ENCODE measurements around the gene CA12. TPM values are rescaled to one million over a fixed set of nuclear protein-coding genes. Genes with fewer than 3 reads are reported as not detected.
A peak's percentile ranks its signal among the peaks of the same experiment; 100 is the strongest.

CA12 gene
- total RNA-seq, 1 experiment from 2014 or later = 33.0 TPM

DNA sequence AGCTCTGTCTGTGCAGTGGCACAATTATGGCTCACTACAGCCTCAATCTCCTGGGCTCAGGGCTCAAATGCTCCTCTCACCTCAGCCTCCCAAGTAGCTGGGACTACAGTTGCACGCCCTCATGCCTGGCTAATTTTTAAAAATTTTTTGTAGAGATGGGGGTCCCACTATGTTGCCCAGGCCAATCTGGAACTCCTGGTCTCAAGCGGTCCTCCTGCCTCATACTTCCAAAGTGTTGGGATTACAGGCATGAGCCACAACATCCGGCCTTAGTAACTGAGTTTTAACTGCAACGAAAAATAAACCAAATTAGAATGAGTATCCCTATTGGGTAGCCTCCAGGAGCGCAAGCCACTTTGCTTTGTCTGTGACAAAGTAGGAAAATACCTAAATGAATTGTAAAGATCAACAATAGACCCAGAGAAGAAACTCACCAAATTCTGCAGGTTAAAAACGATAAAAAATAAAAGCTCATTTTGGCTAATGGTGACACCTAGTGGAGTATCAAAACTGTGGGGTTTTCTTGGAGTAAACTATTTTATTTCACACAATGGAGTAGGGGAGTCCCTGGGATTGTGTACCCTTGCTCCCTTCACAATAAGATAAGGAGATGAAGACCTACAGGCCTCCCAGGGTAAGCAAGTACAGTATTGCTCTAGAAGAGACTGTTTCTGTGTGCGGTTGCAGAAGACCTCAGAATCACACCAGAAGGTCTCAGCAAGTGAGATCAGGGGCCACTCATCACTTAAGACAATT lies 21.0 kb upstream of the CA12 start:
- DNase-seq (ENCODE audit: extremely low read depth, low read depth) = peak; percentile 28

DNA sequence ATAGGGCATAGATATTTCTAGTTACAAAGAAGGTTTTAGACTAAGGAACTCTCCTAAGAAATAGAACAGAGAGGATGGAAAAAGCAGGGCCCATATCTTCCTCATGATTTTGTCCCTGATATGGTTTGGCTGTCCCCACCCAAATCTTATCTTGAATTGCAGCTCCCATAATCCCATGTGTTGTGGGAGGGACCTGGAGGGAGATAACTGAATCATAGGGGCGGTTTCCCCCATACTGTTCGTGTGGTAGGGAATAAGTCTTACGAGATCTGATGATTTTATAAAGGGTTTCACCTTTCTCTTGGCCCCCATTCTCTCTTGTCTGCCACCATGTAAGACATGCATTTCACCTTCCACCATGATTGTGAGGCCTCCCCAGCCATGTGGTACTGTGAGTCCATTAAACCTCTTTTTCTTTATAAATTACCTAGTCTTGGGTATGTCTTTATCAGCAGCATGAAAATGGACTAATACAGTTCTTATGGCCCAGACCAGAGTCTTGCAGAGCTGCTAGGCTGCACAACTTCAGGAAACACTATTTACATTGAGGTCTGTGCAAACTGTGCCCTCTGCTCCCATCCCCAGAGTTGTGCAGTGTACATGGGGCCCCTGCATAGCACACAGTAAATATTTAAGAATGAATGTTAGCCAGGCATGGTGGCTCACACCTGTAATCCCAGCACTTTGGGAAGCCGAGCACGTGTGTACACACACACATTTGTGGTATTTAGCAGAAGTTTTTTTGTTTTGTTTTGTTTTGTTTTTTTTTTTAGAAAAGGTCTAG lies 20.3 kb upstream of the CA12 start:
- DNase-seq (ENCODE audit: extremely low read depth, low read depth) = no peak

DNA sequence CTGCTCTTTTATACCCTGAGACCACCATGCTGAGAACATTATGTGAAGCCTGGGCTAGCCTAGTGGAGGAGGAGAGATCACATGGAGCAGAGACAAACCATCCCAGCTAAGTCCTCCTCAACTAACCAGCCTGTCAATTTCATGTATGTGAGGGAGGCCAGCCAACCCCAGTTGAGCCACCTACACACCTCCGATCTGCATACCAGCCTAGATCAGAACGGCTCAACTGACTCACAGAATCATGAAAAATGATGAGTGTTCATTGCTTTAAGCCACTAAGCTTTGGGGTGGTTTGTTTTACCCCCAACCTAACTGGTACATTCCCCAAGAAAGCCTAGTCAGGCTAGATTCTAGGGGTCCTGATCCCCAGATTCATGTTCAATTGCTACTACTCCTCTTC lies 19.4 kb upstream of the CA12 start:
- DNase-seq (ENCODE audit: extremely low read depth, low read depth) = no peak

DNA sequence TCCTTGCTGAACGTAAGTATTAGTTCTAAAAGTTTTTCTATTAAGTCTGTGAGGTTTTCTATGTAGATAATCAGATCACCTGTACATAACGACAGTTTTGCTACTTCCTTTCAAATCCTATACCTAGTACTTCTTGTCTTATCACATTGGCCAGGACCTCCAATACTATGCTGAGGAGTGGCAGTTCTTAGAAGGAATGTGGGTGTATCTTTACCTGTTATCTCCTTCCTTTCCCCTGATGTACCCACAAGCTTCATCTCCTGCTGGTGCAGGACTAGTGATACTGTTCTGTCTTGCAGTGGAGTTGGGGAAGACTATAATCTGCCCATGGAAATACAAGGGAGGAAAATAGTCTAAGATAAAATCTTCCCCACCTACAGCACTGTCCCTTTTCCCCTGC lies 16.8 kb upstream of the CA12 start:
- no peak for DNase-seq (ENCODE audit: extremely low read depth, low read depth)

GRCh38 chr15:63396152-63396928 lies 14.7 kb upstream of the CA12 start:
- DNase-seq (ENCODE audit: extremely low read depth, low read depth) = no peak

DNA sequence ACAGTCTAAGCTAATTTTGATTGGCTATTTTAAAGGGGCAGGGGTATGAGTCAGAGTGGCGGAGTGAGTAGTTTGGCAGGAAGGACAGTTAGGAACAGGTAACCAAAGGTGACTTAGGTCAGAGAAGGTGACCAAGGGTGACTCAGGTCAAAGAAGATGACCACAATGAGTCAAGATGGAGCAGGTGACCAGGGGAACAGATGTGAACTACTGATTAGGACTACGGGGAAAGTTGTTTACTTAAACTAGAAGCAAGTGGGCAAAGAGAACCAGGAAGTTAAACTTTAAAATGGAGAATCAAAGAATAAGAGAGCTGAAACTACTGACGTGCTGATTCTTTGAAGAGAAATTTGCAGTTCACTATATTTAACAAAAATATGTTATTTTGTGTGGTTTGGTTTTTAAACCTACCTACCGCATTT lies 14.1 kb upstream of the CA12 start:
- no peak for DNase-seq (ENCODE audit: extremely low read depth, low read depth)

DNA sequence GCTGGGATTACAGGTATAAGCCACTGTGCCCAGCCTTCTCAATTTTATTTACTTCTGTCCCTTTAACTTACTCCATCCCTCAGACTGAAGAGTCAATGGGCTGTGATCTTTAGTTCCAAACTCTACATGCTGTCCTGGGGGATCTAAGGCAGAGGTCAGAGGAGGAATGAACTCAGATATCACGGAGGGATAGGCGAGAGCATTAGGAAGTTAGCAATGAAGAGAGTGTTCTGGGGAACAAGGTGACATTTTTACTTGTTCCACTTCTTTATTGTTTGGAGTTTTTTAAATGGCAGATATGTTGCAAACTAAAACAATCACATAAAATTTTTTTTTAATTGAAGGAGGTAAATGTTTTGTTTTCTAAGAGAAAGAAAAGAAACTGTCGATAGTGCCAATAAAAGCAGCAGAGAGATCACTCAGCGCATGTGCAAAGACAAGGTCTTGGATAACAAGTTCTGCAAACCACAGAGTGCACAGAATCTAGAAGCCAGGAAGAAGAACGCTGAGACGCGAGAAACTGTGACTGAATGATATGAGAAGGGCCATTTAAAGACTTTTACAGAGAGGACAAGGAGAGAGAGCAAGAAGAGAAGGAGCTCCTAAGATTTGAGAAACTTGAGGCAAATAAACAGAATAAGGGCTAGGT lies 10.8 kb upstream of the CA12 start:
- DNase-seq (ENCODE audit: extremely low read depth, low read depth) = no peak

DNA sequence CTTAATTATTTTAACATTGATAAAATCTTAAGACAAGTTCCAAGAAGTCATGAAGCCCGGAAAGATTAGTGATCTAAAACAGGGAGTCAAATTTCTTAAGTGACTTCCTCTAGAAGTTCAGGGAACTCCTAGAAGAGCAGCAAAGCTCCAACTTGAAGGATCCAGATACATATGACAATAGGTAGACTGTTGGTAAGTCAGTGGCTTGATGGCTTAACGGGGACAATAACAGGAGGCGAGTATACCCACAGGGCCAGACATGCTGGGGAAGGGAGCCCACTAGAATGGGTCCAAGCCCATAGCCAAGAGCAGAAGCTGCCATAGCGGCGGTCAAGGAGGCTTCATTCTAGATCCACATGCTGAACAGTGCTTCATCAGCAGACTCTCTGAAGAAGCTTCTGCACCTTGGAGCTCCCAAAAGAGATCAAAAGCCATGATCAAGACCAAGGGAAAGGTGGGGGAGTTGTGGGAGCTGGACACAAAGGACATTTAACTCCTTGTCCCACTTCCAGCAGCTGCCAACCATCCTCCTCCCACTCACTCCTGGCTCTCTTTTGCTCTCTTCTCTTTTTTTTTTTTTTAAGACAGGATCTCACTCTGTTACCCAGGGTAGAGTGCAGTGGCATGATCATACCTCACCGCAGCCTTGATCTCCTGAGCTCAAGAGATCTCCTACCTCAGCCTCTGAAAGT lies 10.2 kb upstream of the CA12 start:
- DNase-seq (ENCODE audit: extremely low read depth, low read depth) = no peak

GRCh38 chr15:63390689-63391088 lies 9.0 kb upstream of the CA12 start:
- DNase-seq (ENCODE audit: extremely low read depth, low read depth) = no peak

DNA sequence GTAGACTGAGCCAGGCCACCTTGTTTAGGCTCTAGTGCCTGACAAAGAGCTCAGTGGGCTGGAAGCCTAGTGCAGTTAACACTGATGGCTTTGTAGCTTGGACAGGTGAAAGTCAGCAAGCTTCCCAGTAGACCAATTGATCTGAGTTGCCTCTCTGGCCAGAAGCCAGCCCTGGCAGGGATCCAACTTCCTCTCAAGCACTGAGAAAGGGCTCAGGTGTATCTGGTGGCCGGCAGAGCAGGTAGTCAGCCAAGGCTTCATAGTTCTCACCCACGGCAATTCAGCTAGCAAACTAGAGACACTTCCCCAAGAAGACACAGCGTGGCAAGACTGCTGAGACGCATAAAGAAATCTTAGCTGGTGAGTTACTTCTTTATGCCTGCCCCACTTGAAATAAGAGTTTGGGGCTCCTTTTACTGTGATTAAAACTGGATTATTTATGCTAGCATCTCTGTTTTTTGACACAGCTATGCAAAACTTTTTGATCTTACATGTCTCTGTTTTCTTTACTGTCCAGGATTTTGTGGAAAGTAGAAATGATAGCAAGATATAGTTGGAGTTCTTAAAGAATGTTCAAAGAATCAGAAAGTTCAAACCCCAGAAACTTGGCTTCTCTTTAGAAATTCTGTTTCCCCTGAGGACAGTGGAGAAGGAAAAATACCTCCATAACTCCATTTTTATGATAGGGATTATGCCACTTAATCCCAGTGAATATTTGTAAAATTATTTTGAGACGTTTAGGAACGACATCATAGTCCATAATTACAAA lies 8.4 kb upstream of the CA12 start:
- DNase-seq (ENCODE audit: extremely low read depth, low read depth) = no peak

DNA sequence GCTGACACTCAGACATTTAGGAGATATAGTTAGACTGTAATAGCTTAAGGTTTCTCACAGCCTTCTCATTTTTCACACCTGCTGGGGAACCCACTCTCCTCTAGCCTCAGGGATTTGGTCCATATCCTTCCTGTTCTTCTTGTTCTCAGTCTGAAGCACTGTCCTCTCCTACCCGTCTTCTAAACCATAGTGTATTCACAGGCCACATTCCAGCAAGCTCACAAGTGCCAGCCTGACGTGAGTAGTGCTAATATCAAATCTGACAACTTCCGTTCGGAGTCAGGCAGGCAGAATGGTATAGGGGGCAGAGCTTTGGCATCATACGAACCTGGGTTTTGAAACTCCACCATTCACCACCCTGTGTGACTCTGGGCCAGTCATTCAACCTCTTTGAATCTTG lies 6.9 kb upstream of the CA12 start:
- peak; percentile 31 for DNase-seq (ENCODE audit: extremely low read depth, low read depth)

- peak; percentile 30 for DNase-seq (ENCODE audit: extremely low read depth, low read depth)
Measured at GRCh38 chr15:63387748-63388493, 6.3 kb upstream of the CA12 start.

GRCh38 chr15:63385911-63386531 lies 4.4 kb upstream of the CA12 start:
- no peak for DNase-seq (ENCODE audit: extremely low read depth, low read depth)

- no peak for DNase-seq (ENCODE audit: extremely low read depth, low read depth)
Measured at GRCh38 chr15:63384906-63385305, 3.3 kb upstream of the CA12 start.

- no peak for DNase-seq (ENCODE audit: extremely low read depth, low read depth)
Measured at GRCh38 chr15:63382966-63383710, 1.5 kb upstream of the CA12 start.

- no peak for DNase-seq (ENCODE audit: extremely low read depth, low read depth)
Measured at GRCh38 chr15:63380808-63381282, 801 bp downstream of the CA12 start.

DNA sequence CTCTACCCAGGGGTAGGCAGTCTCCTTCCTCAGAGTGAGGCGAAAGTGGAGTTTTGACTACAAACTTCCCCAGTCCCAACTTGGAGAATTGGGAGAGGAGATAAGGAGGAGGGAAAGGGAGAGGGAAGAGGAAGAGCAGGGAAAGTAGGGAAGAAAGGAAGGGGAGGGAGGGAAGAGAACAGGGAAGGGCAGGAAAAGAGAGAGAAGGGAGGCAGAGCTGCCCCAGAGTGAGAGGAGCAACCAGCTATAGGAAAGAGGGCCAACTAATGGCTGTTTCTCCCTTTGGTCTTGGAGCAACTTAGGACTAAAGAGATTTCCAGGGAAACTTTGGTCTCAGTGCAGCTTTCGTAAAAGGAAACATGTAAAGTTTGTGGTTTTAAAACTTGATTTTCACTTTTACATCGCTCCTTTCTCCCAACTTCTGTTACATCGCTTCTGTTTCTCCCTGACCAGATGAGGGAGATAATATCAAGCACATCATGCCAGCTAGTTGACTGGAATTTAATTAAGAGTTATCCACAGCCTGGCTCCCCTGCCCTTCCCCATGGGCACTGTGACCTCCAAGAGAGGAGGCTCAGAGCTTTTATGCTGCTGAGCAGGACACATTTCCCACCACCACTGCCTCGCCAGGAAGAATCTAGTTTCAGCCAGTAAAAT lies 1.4 kb downstream of the CA12 start:
- DNase-seq (ENCODE audit: extremely low read depth, low read depth) = no peak

Data from NCI-H460 (cell line).